ENCODE results near the gene CHM.

DNA sequence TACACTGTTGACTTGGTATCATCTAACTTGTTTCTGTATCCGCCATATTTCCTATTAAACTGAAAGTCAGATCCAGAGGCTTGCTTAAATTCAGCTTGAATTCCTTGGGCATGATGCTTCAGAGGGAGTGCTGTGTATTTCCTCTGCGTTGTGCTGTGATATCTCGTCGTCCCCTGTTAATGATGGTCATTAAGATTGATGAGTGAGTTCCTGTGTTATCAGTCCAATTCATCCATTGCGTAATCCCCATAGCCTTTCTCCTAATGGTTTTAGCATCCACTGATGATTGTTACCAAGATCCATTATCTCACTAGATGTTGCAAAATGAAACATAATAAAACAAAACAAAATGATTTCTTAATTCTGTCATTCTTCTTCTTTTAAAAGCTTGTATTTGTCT lies 31.3 kb upstream of the CHM start:
- TF ChIP-seq SPI1 (IDR thresholded peaks at IDR 0.05; ENCODE audit: low read depth, low read length): no peak
- no peak for TF ChIP-seq POLR2A (IDR thresholded peaks at IDR 0.05; ENCODE audit: low read depth, low read length)
- no peak for TF ChIP-seq PAX5 (IDR thresholded peaks at IDR 0.05; ENCODE audit: insufficient read depth, low read length, severe bottlenecking)
- no peak for TF ChIP-seq POLR2AphosphoS5 (IDR thresholded peaks at IDR 0.05; ENCODE audit: low read depth, low read length)
- TF ChIP-seq TAF1 (IDR thresholded peaks at IDR 0.05; ENCODE audit: low read depth, low read length): no peak
- no peak for TF ChIP-seq POU2F2 (IDR thresholded peaks at IDR 0.05; ENCODE audit: low read depth, low read length)

All from GM12891 (cell line).